ENCODE data around the gene HEYL.
A peak's percentile ranks its signal among the peaks of the same experiment; 100 is the strongest.
"Not testable (repeated sequence)": the region's sequence is repeated elsewhere in the genome, so short reads cannot be mapped to it uniquely, and the experiment has no call there.

The HEYL gene

DNA sequence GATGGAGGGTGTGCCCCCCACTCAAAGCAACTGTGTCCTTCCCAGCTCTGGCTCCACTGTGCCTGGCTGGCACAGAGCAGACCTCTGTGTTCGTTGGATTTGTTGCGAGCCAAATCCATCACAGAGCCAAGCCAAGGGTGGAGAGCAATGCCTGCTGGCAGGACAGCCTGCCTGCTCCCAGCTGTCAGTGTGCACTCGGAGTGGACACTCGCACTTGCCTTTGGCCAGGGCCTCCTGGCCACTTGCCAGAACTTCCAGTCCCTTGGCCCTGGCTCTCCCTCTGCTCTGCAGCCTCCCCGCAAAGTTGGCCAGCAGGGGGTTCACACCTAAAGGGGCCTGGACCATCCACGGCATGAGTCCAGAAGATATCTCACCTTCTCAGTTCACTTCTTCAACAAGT, 16.4 kb downstream of the HEYL start:
- intact Hi-C loops (cut with micrococcal nuclease), result no loop called here
- H3K27ac Mint-ChIP-seq, result no peak overlapping the region
- H3K9me3 Mint-ChIP-seq, result no peaks in the 10 kb centered on the region
- H3K36me3 Mint-ChIP-seq (ENCODE audit: low read depth), result no peaks in the 10 kb centered on the region
- H3K27me3 Mint-ChIP-seq, result peaks cover 4% of the 10 kb centered on the region
- no peaks in the 10 kb centered on the region for H3K4me1 Mint-ChIP-seq (ENCODE audit: low read depth)
- H3K4me3 Mint-ChIP-seq, result no peak overlapping the region

DNA sequence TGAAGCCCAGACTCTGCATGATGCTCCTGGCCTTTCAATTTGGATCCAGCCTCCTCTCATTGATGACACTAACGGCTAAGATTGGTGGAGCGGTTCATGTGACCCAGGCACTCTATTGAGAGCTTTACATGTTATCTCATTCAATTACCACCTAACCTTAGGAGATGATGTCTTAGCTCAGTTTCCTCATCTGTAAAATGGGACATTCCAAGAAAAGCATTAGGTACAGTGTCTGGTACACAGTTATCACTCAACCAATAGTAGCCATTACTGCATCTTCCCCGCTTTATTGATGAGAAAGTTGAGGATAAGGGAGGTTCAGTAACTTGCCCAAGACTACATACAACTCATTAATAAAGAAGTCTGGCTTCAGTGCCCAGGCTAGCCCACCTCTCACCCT, 17.0 kb downstream of the HEYL start:
- Mint-ChIP-seq H3K27ac (no peak overlapping the region), H3K4me3 (no peak overlapping the region), H3K27me3 (peaks cover 5% of the 10 kb centered on the region), H3K9me3 (no peaks in the 10 kb centered on the region), H3K4me1 (ENCODE audit: low read depth) (no peaks in the 10 kb centered on the region), H3K36me3 (ENCODE audit: low read depth) (no peaks in the 10 kb centered on the region)
- intact Hi-C loops (cut with micrococcal nuclease), result no loop called here

DNA sequence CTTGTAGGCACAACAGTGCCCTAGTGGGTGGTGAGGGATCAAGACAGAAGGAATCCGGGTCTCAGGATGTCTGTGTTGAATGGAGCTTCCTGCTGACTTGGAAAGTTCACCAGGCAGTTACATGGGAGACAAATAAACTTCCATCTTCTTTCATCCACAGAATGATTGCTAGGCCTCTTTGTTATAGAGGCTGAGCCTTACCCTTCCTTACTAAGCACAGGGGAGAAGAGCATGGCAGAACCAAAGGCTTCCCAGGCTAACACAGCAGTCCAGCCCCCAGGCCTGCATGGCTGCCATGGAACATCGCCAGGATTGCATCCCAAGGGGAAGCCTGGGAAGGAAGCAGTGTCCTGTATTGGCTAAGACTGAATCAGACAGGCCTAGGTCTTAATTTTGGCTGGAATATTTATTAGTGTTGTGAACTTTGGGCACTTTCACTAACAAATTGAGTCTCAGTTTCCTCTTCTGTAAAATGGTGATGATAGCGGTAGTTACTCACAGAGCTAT, 18.7 kb downstream of the HEYL start:
- intact Hi-C loops (cut with micrococcal nuclease), result no loop called here
- H3K36me3 Mint-ChIP-seq (ENCODE audit: low read depth), result no peaks in the 10 kb centered on the region
- H3K4me1 Mint-ChIP-seq (ENCODE audit: low read depth), result no peaks in the 10 kb centered on the region

GRCh38 chr1:39617488-39618049, 21.9 kb downstream of the HEYL start:
- Mint-ChIP-seq H3K9me3 (no peaks in the 10 kb centered on the region), H3K4me3 (no peak overlapping the region), H3K27ac (no peak overlapping the region), H3K36me3 (ENCODE audit: low read depth) (no peaks in the 10 kb centered on the region), H3K27me3 (peaks cover 17% of the 10 kb centered on the region), H3K4me1 (ENCODE audit: low read depth) (no peaks in the 10 kb centered on the region)
- intact Hi-C loops (cut with micrococcal nuclease), result no loop called here

More for the DNA sequence above, 18.7 kb downstream of the HEYL start:
- Mint-ChIP-seq H3K4me3 (no peak overlapping the region), H3K27ac (no peak overlapping the region), H3K9me3 (no peaks in the 10 kb centered on the region), H3K27me3 (peaks cover 14% of the 10 kb centered on the region)

DNA sequence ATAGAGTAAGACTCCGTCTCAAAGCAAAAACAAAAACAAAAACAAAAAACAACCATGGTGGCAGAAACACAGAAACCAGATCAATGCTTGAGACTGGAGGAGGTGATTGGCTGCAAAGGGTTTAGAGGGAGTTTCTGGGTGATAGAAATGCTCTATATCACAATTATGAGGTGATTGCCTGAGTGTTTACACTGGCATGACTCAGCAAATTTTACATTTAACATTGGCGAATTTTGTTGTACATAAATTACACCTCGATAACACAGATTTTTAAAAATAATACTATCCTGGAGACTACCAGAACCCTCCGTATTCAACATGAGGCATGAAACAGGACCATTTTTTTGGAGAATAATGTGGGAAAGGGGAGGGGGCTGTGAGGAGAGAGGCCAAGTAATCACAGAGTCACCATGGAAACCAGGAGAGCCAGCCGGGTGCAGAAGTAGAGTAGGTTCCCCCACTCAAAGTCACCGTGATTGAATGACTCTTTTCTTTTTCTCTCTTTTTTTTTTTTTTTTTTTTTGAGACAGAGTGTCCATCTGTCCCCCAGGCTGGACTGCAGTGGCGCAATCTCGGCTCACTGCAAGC, 24.3 kb downstream of the HEYL start:
- Mint-ChIP-seq H3K27ac (no peak overlapping the region), H3K9me3 (no peaks in the 10 kb centered on the region), H3K4me3 (no peak overlapping the region)

GRCh38 chr1:39614488-39614887, 25.0 kb downstream of the HEYL start:
- intact Hi-C loops (cut with micrococcal nuclease), result no loop called here
- Mint-ChIP-seq H3K27ac (no peak overlapping the region), H3K36me3 (ENCODE audit: low read depth) (no peaks in the 10 kb centered on the region), H3K4me3 (no peak overlapping the region), H3K4me1 (ENCODE audit: low read depth) (no peaks in the 10 kb centered on the region), H3K27me3 (peaks cover 21% of the 10 kb centered on the region), H3K9me3 (no peaks in the 10 kb centered on the region)

More for the DNA sequence above, 24.3 kb downstream of the HEYL start:
- intact Hi-C loops (cut with micrococcal nuclease), result no loop called here
- H3K36me3 Mint-ChIP-seq (ENCODE audit: low read depth), result no peaks in the 10 kb centered on the region
- peaks cover 17% of the 10 kb centered on the region for H3K27me3 Mint-ChIP-seq
- no peaks in the 10 kb centered on the region for H3K4me1 Mint-ChIP-seq (ENCODE audit: low read depth)

DNA sequence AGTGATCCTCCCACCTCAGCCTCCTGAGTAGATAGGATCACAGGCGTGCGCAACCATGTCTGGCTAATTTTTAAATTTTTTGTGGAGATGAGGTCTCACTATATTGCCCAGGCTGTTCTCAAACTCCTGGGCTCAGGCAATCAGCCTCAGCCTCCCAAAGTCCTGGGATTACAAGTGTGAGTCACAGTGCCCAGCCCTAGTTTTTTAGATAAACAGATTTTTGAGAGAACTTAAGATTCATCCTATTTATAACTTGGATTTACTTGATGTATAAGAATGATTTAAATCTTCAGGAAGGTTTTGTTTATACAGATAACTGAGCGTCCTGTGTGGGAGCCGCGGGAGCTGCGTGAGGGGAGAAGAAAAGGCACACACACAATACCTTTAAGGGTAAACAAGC, 26.2 kb downstream of the HEYL start:
- Mint-ChIP-seq H3K9me3 (no peaks in the 10 kb centered on the region), H3K4me1 (ENCODE audit: low read depth) (no peaks in the 10 kb centered on the region), H3K27me3 (peaks cover 19% of the 10 kb centered on the region), H3K4me3 (no peak overlapping the region), H3K27ac (no peak overlapping the region), H3K36me3 (ENCODE audit: low read depth) (no peaks in the 10 kb centered on the region)
- intact Hi-C loops (cut with micrococcal nuclease), result no loop called here

DNA sequence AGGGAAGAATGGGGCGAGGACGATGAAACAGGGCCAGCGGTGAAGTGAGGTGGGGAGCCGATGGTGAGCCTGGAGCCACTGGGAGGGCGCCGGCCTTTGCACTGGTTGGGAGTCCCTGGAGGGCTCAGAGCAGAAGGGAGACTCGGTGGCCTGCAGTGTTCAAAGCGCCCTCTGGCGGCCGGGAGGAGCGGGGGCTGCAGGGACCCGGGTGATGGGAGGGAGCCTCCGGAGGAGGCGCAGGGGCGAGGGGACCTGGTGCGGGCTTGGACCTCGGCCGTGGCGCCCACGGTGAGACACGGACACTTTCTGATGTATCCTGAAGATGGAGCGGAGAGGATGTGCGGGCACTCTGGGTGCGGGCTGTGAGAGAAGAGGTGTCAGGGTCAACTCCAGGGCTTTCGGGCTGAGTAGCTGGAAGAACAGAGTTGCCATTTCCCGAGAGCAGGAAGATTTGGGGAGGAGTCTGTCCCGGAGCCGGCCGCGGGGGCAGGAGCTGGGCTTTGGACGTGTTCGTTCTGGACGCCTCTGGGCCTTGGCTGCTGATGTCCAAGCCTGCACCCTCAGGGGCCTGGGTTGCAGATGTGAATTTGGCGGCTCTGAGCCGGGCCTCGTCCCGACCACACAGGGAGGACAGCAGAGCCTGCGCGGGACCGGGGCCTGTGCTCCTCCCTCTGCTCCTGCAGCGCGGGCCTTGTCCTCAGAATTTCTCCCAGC, 29.7 kb downstream of the HEYL start:
- Mint-ChIP-seq H3K27ac (no peak overlapping the region), H3K27me3 (peaks cover 9% of the 10 kb centered on the region), H3K36me3 (ENCODE audit: low read depth) (no peaks in the 10 kb centered on the region), H3K4me1 (ENCODE audit: low read depth) (no peaks in the 10 kb centered on the region), H3K4me3 (peak overlapping the region; percentile 21), H3K9me3 (no peaks in the 10 kb centered on the region)
- intact Hi-C loops (cut with micrococcal nuclease), result no loop called here

GRCh38 chr1:39608921-39609320, 30.5 kb downstream of the HEYL start:
- H3K4me3 Mint-ChIP-seq, result no peak overlapping the region
- no peak overlapping the region for H3K27ac Mint-ChIP-seq
- no peaks in the 10 kb centered on the region for H3K4me1 Mint-ChIP-seq (ENCODE audit: low read depth)
- H3K36me3 Mint-ChIP-seq (ENCODE audit: low read depth), result no peaks in the 10 kb centered on the region
- H3K27me3 Mint-ChIP-seq, result peaks cover 9% of the 10 kb centered on the region
- intact Hi-C loops (cut with micrococcal nuclease), result no loop called here
- H3K9me3 Mint-ChIP-seq, result no peaks in the 10 kb centered on the region

DNA sequence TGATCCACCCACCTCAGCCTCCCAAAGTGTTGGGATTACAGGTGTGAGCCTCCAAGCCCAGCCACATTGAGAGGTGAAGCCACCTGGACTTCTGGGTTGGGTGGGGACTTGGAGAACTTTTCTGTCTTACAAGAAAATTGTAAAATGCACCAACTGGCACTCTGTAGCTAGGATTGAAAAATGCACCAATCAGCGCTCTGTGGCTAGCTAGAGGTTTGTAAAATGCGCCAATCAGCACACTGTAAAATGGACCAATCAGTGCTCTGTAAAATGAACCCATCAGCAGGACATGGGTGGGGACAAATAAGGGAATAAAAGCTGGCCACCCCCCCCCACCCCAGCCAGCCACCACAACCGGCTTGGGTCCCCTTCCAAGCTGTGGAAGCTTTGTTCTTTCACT, 35.8 kb downstream of the HEYL start:
- H3K27me3 Mint-ChIP-seq; H3K4me3 Mint-ChIP-seq; H3K27ac Mint-ChIP-seq; H3K36me3 Mint-ChIP-seq (ENCODE audit: low read depth); intact Hi-C loops (cut with micrococcal nuclease); H3K4me1 Mint-ChIP-seq (ENCODE audit: low read depth); H3K9me3 Mint-ChIP-seq: not testable (repeated sequence)

DNA sequence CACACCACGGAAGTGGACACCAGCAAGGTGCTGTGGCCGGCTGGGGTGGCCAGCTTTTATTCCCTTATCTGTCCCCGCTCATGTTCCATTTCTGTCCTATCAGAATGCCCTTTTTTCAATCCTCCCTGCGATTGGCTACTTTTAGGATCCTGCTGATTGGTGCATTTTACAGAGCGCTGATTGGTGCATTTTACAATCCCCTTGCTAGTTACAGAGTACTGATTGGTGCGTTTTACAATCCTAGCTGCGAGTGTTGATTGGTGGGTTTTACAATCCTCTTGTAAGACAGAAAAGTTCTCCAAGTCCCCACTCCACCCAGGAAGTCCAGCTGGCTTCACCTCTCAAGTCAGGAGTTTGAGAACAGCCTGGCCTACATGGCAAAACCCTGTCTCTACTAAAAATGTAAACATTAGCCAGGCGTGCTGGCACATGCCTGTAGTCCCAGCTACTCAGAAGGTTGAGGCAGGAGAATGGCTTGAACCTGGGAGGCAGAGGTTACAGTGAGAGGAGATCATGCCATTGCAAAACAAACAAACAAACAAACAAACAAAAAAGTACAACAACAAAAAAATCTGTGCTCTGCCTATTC, 37.7 kb downstream of the HEYL start:
- intact Hi-C loops (cut with micrococcal nuclease); H3K36me3 Mint-ChIP-seq (ENCODE audit: low read depth); H3K9me3 Mint-ChIP-seq; H3K27ac Mint-ChIP-seq; H3K4me3 Mint-ChIP-seq; H3K4me1 Mint-ChIP-seq (ENCODE audit: low read depth): not testable (repeated sequence)
- H3K27me3 Mint-ChIP-seq, result peaks cover 14% of the 10 kb centered on the region

DNA sequence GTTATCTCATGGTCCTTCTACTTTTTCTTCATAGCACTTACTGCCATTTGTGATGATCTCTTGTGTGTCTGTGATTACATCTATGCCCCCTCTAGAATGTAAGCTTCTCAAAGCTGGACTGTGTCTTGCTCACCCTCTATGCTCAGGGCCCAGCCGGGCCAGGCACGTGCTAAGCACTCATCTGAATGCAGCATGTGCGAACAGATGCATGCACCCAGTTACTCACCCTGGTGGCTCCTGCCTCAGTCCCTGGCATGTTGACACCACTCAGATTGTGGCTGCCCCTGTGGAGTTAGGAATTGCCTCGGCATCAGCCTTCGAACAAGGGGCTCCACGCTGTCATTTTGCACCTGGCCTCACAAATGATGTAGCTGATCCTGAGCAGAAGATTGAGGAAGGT, 43.3 kb downstream of the HEYL start:
- H3K27ac Mint-ChIP-seq, result no peak overlapping the region
- no peaks in the 10 kb centered on the region for H3K4me1 Mint-ChIP-seq (ENCODE audit: low read depth)
- no peaks in the 10 kb centered on the region for H3K36me3 Mint-ChIP-seq (ENCODE audit: low read depth)
- no peak overlapping the region for H3K4me3 Mint-ChIP-seq
- no peaks in the 10 kb centered on the region for H3K9me3 Mint-ChIP-seq
- intact Hi-C loops (cut with micrococcal nuclease), result no loop called here
- H3K27me3 Mint-ChIP-seq, result peaks cover 15% of the 10 kb centered on the region

DNA sequence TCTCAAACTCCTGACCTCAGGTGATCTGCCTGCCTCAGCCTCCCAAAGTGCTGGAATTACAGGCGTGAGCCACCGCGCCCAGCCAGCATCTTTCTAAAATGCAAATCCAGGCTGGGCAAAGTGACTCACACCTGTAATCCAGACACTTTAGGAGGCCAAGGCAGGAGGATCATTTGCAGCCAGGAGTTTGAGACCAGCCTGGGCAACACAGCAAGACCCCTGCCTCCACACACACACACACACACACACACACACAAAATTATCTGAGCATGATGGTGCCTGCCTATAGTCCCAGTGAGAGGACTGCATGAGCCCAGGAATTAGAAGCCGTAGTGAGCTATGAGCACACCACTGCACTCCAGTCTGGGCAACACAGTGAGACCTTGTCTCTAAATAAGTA, 46.1 kb downstream of the HEYL start:
- H3K4me3 Mint-ChIP-seq, result no peak overlapping the region
- H3K27me3 Mint-ChIP-seq, result peaks cover 14% of the 10 kb centered on the region
- no peaks in the 10 kb centered on the region for H3K36me3 Mint-ChIP-seq (ENCODE audit: low read depth)
- no peaks in the 10 kb centered on the region for H3K4me1 Mint-ChIP-seq (ENCODE audit: low read depth)
- H3K27ac Mint-ChIP-seq, result no peak overlapping the region
- intact Hi-C loops (cut with micrococcal nuclease), result no loop called here
- no peaks in the 10 kb centered on the region for H3K9me3 Mint-ChIP-seq

DNA sequence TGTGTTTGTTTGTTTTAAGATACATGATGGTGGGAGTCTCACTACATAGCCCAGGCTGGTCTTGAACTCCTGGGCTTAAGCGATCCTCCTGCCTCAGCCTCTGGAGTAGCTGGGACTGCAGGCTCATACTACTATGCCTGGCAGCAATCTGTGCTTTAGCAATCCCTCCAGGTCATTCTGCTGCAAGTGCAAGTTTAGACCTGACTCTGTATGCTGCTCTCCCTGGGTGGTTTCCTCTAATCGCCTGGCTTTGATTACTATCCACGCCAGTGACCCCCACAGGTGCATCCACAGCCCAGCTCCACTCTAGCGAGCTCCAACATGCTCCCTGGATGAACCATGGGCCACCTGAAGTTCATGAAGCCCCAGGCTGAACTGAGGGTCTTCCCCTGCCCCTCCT, 47.4 kb downstream of the HEYL start:
- Mint-ChIP-seq H3K36me3 (ENCODE audit: low read depth) (no peaks in the 10 kb centered on the region), H3K4me1 (ENCODE audit: low read depth) (no peaks in the 10 kb centered on the region), H3K9me3 (no peaks in the 10 kb centered on the region)

More for the DNA sequence above, 47.4 kb downstream of the HEYL start:
- peaks cover 12% of the 10 kb centered on the region for H3K27me3 Mint-ChIP-seq
- intact Hi-C loops (cut with micrococcal nuclease), result no loop called here
- H3K27ac Mint-ChIP-seq, result no peak overlapping the region
- H3K4me3 Mint-ChIP-seq, result no peak overlapping the region
